ENCODE measurements around the gene TXNRD2.

GRCh38 chr22:19940536-19941364, 868 bp downstream of the TXNRD2 start:
- TF ChIP-seq EP300 (IDR thresholded peaks at IDR 0.05; ENCODE audit: low read depth), result no peak
- no peak for TF ChIP-seq CTCF (IDR thresholded peaks at IDR 0.05)
